Measurements from ENCODE around the gene GAD1. TPM values are rescaled to one million over a fixed set of nuclear protein-coding genes. Genes with fewer than 3 reads are reported as not detected.
A peak's percentile ranks its signal among the peaks of the same experiment; 100 is the strongest.

GAD1 gene
- total RNA-seq, 1 donor from 2014 or later = 0.13 TPM

DNA sequence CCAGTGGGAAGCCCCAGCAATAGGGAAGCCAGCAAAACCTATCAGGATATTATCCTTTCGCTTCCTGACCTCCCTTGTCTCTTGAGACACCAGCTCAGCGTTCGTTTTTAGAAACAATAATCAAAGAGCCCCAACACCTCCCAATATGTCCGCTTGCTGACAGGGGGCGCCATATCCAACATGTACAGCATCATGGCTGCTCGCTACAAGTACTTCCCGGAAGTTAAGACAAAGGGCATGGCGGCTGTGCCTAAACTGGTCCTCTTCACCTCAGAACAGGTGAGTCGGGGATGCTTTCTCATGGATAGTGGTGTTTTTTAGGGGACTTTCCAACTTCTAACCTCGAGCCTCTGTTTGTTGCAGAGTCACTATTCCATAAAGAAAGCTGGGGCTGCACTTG, 28.7 kb downstream of the GAD1 start:
- DNase-seq (ENCODE audit: low read depth, low spot score) = no peak

DNA sequence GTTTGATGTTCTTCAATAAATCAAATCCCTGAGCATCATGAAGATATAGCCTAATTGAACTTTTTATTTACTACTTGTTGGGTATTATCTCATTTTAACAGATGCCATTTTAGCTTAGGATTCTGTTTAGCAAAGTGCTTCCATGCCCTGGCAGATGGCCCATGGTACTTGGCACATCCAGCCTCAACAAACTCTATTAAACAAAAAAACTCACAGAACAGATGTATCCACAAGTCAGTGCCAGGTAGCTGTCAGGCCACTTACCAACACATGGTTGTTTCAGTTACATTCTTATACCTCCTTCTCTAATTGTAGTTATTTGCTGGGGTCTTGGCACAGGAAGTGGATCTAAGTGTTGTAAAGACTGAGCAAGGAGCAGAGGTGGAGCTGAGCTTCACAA, 29.6 kb downstream of the GAD1 start:
- DNase-seq (ENCODE audit: low read depth, low spot score) = no peak

DNA sequence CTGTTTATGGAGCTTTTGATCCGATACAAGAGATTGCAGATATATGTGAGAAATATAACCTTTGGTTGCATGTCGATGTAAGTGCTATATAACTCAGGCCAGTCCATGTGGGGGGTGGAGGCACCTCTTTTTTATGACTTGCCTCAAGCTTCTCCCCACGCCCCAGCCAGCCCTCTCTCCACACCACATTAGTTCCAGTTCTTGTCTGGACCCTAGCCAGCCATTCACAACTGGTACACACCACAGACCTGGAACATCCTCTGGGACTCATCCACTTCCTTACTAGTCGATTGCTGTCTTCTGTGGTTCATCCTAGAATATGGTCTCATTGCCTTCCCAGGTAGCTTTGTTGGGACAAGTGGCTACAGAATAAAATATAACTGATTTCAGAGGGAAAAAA, 31.0 kb downstream of the GAD1 start:
- DNase-seq (ENCODE audit: low read depth, low spot score) = no peak

DNA sequence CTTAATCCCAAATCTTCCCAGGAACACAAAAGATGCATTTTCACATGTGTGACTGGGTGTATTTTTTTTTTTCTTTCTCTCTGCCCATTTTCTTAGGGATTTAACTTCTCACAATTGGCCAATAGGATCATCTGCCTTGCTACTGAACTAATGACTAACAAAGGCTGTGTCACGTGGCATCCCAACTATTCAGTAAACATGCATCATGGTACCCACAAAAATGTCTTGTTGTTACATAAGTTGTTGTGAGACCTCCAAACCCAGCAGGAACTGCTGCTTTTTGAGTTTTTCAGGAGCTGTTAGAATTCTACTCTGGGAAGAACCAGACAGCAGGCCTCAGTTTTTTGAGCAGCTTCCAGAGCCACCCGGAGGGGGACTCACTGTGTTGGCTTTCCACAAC, 31.9 kb downstream of the GAD1 start:
- DNase-seq (ENCODE audit: low read depth, low spot score) = no peak

DNA sequence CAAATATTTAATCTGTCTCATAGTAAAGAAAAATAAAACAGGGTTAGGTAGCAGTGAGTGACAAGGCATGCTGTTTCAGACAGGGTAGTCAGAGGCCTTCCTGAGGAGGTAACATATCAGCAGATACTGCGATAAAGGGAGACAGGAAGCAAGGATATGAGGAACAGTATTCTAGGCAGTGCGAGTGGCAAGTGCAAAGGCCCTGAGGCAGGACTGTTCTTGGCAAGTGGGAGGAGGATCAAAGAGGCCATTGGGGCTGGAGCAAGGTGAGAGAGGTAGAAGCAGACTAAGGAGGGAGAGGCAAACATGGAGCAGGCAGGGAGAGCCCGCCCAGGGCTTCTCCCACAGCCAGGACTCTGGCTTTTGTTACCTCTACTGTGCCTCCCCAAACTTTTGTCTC, 33.6 kb downstream of the GAD1 start:
- no peak for DNase-seq (ENCODE audit: low read depth, low spot score)

DNA sequence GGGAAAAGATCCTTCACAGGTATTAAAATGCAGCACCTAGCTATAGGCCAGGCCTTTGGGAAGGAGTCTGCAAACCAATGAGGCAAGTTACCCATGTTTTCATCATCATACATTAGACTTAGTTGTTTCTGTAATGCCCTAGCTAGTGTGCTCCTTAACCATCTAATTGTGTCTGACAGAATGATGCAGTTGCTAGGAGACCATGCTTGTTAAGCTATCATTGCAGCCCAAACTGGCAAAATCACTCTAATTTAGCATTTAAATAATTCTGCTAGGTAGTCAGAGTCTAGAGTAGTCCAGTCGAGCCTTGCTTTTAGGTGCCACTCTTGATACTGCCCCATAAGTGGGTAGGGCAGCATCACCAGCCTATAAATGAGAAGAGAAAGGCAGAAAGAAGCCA, 34.9 kb downstream of the GAD1 start:
- DNase-seq (ENCODE audit: low read depth, low spot score) = no peak

DNA sequence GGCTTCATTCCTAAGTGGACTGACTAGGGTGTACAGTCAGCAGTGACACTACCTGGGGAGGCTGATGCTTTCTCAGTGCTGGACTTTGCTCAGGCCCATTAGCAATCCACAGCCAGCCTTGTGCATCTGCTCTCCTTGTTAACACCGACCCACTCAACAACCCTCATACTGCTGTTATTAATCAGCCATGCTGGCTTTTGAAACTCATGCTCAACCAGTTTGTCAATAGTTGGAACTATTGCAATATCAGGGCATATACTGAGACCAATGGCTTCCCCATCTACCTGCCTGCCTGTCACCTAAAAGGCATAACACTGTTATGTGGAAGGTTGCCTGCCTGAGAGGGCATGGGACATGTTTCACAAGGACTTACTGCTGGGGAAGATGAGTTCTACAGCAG, 39.4 kb downstream of the GAD1 start:
- DNase-seq (ENCODE audit: low read depth, low spot score) = no peak

DNA sequence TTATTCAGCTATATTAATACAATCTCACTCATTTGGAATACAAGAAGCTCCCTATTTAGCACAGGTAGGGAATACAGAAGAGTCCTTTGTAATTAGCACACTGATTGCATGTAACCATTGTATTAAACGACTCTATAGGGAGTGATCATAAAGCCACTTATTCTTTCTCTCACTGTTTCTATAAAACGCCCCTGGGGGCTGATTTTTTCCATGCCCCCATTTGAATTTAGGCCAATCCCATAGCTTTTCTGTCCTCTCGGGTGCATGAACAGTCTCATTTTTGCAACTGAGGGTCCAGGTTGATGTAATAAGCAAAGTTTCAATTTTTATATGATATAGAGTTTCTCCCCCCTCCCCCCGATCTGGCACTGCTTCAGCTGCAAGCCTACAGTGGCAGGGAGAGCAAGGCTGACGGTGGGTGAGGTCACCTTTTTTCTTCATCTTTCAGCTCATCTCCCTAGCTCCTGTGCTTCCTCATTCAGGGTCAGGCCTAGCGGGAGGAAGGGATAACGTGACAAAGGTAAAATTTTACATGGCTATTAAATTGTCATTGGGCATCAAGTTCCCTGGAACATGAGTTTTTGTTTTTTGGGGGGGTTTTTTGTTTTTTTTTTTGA, 45.7 kb downstream of the GAD1 start:
- no peak for DNase-seq (ENCODE audit: low read depth, low spot score)

DNA sequence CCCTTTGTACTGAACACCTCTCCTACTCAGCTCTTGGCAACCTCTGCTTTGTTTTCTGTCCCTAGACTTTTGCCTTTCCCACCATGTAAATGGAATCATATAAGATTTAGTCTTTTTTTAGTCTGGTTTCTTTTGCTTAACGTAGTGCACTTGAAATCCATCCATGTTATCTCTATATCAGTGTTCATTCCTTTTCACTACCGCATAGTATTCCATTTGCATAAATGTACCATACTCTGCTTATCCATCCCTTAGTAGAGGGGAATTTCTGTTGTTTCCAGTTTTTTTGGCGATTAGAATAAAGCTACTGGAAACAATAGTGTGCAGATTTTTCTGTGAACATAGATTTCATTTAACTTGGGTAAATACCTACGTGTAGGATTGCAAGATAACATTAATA, 46.4 kb downstream of the GAD1 start:
- DNase-seq (ENCODE audit: low read depth, low spot score) = no peak

DNA sequence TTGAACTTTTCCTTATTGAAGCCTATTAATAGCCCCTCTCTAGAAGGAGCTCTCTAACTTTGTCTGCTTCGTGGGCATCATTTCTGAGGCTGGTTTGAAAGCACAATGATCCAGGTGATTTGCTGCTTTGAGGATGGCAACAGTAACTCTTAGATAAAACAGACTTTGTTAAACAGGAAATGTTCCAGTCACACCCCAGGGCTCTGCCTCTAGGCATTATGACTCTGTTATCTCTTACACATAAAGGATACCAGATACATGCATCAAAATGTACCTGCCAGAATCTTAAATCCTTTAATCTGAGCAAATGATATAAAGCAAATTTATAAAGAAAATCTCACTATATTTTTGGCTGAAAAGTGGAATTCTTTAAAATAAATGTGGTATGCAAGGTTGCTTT, 52.3 kb downstream of the GAD1 start:
- no peak for DNase-seq (ENCODE audit: low read depth, low spot score)

DNA sequence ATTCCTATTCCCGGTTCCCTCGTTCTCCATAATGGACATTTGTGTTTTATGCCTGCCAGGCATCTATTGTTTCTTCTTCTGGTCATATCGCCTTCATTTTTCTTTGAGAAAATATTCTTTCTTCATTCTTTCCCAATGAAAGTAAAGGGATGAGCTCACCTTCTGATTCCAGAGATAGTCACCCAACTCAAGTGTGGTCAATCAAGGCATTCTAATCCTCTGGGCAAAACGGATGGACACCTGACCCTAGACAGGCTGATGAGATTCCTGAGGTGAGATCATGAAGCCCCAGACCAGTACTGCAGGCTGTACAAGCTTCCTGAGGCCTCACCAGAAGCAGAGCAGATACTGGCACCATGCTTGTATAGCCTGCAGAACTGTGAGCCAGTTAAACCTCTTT, 52.8 kb downstream of the GAD1 start:
- DNase-seq (ENCODE audit: low read depth, low spot score) = no peak

DNA sequence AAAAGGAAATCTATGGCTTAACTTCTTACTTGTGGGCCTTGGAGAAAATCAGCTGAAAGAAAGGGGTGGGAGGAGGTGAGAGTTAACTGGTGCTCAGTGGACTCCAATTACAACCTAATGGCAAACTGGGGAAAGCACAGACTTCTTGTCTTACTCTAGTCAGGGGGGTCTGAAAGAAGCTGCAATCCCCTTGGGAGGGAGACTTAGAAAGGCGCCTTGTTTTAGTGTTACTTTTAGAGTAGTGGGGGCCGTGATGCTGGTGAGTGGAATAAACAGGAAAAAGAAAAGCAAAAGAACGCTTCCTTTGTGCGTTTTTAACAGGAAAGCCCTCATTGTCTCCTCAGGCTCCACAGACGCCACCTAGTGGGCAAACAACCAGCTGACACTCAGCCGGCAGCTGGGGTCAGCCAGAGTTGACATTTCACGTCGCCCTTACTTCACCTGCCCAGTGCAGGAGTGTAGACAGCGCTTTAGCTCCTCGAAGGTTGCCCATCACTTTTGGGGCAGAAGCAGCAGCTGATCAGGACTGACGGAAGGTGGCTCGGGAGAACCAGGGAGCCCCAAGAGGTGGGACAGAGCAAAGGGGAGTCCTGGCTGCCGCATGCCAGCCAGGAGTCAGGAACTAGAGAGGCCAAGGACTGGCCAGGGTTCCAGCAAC, 56.5 kb downstream of the GAD1 start:
- peak; percentile 17 for DNase-seq (ENCODE audit: low read depth, low spot score)

DNA sequence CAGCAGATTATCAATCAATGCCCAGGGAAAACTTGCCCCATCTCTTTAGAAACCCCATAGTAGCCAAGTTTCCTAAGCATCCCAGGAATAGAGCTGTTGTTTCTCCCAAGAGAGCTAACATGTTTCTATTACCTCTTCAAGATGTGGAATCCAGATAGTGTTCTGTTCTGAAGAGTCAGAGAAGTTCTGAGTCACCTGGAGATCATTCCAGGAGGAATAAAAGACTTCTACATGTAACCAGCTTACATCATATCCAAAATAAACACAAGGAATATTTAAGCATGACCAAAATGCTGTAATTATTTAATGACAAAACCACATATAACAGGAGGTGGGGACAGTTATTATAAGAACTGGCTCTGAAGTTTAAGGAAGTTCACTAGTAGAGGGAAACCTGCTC, 61.4 kb downstream of the GAD1 start:
- DNase-seq (ENCODE audit: low read depth, low spot score) = no peak

DNA sequence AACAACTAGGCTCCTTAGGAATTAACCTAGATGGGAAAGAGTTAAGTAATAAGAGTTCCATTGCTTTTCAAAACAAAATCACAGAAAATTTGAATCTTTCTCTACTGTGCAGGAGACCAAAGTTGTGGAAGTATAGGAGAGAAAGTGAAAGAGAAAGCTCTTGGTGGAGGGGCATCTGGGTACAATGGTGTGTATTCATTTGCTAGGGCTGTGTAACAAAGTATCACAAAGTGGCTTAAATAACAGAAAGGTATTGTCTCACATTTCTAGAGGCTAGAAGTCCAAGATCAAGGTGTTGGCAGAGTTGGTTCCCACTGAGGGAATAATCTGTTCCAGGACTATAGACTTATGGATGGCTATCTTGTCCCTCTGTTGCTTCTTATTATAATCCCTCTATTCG, 61.8 kb downstream of the GAD1 start:
- no peak for DNase-seq (ENCODE audit: low read depth, low spot score)

DNA sequence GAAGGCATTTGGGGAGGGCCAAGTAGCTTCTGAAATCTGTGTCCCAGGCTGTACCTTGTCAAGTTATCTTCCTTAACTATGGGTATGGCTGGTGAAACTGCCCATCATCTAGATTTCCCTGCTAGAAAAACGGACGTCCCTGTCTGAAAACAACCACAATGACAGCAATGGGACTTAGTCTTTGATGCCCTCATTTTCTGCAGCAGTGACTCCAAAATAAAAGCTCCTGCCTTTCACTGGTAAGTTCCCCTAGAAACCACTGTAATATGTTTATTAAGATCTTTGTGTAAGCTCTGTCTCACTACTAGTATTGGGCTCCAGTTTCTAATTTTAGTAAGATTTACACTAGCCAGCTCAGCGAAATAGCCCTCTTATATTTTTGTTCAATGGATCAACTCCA, 65.2 kb downstream of the GAD1 start:
- no peak for DNase-seq (ENCODE audit: low read depth, low spot score)

DNA sequence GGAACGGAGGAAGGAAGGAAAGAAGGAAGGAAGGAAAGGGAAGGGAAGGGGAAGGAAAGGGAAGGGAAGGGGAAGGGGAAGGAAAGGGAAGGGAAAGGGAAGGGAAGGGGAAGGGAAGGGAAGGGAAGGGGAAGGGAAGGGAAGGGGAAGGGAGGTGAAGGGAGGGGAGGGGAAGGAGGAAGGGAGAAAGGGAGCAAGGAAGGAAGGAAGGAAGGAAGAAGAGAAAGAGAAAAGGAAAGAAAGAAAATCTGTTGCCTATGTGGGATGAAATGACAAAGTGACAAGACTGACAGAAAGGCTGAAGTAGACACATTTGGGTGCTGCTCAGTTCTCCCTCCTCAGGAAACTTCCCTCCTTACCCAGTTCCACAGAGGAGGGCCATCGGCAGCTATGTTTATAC, 66.1 kb downstream of the GAD1 start:
- no peak for DNase-seq (ENCODE audit: low read depth, low spot score)

DNA sequence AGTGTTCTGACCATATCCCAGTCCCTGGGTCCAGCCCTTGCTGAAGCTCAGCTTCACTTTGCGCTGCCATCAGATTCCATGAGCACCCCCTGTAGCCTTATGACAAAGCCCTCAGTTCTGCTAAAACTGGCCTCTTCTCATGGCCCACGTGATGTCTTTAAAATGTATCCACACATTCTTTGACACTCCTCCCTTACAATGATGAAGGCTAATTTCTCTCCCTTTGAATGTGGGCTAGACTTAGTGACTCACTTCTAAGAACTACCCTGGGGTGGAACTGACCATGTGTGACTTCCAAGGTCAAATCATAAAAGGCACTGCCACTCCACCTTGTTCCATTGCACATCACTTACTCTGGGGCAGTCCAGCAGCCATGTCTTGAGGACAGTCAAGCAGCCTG, 67.0 kb downstream of the GAD1 start:
- no peak for DNase-seq (ENCODE audit: low read depth, low spot score)

DNA sequence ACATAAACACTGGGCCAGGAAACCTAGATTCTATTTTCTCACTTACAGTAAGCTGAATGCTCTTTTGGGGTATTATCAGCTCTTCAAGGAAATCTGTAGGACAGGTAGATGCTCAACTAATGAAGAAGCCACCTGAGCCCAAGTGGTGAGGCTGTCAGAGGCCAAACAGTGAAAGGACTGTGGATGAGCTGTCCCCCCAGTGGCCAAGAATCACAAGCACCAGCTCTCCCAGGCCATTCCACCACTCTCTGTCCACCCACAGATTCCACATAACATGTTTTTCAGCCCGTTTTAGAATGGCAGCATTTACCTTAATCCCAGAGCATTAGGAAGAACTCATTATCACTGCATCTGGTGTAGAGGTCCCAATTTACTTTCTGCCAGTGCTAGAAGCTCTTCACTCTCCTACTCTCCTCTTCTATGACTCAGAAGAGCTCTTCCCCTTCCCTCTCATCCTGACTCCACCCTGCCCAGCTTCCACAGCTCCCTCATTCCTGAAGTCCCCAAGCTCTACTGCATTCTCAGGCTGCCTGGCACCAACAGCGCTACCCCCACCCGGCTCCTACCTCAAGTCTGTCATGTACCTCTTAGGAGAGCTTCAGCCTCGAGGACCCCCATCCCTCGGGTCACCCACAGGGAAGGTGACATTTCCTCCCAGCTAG, 68.6 kb downstream of the GAD1 start:
- DNase-seq (ENCODE audit: low read depth, low spot score) = no peak

DNA sequence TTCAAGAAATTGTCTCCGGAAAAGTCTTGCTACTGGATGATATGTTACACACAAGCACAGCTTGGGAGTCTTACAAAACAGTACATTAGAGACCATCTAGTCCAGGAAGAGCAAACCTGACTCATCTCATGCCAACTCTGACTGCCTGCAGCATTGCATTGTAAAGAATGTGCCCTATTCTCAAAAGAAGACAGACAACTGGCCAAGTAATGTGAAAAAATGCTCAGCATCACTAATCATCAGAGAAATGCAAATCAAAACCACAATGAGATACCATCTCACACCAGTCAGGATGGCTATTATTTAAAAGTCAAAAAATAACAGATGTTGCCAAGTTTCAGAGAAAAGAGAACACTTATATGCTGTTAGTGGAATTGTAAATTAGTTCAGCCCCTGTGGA, 69.7 kb downstream of the GAD1 start:
- DNase-seq (ENCODE audit: low read depth, low spot score) = no peak

DNA sequence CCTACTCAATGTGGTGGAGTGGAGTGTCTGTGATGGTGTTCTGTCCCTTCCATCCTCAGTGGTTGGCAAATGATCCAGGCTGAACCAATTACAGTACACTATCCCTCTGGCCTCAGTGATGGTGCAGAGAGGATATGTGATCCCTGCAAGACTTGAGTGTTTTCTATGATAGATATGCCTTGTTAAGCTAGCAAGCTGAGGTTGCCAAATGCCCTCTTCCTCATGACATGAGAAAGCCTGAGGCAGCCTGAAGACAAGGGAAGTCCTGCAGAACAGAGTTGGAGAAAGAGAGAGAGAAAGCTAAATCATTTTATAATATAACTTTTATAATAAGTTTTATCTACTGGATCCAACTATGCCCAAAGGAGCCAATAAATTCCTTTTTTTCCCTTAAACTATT, 70.8 kb downstream of the GAD1 start:
- no peak for DNase-seq (ENCODE audit: low read depth, low spot score)

DNA sequence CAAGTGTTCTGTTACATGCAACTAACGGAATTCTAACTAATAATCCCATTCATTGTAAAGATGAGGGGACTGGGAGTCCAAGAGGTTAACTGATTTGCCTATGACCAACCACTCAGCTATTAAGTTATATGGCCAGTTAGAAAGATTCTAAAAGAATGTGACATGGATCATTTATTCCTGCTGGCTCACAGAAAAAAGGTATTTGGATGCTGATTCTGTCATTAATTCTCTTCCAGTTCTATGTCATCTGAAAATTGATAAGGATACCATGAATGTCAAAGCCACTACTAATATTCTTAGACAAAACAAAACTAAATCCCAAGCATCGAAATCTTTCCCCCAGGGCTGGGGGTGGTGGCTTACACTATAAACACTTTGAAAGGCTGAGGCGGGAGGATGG, 71.2 kb downstream of the GAD1 start:
- no peak for DNase-seq (ENCODE audit: low read depth, low spot score)

DNA sequence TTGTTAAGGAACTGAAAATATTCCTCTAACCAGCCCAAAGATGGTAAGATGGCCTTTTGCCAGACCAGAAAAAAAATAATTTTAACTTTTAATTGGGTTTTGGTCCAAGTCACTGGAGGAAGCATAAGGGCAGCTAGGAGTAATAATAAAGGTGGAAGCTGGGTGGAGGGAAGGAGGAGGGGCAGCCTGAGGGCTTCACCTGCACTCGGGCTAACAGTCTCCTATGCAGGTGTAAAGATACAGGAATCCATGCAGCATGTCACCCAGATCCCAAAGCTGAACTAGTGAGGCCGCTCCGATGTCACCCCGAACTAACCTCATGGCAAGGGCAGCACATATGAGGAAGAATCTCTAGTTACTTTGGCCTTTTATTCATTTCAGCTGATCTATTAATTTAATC, 75.2 kb downstream of the GAD1 start:
- no peak for DNase-seq (ENCODE audit: low read depth, low spot score)

DNA sequence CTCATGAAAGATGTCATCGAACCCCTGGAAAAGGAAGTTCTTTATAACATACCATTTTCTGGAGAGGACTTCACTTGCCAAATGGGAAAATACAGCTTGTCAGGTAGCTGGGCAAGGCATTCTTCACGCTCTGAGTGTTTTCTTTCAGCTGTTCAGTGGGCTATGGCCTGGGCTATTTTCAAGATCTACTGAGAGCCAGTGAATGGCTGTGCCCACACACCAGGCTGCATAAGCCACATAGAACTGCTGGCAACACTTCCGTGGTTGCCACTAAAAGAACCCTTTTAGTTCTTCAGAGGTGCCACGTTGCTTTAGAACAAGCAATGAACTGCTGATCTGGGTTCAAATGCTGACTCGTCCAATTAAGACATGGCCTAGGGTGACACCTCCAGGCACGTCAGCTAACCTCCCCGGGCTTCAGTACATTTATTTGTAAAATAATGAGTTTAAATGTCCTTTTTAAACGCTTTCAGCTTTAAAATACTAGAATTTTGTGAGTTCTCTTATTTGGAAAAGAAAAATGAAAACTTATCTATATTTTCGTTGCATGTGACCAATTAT, 75.8 kb downstream of the GAD1 start:
- DNase-seq (ENCODE audit: low read depth, low spot score) = no peak
